GM18499 (cell line): ENCODE measurements around the gene RASSF7.
A peak's percentile ranks its signal among the peaks of the same experiment; 100 is the strongest.
"Not testable (repeated sequence)": the region's sequence is repeated elsewhere in the genome, so short reads cannot be mapped to it uniquely, and the experiment has no call there.

Source experiments
- ATAC-seq: cut with Tn5 transposase; IDR thresholded peaks from one replicate; pipeline ENCODE4 v1.9.1; 2021; ENCODE audit warnings: moderate number of reproducible peaks; ENCODE audit not compliant: insufficient read depth, unreplicated experiment

The RASSF7 gene

DNA sequence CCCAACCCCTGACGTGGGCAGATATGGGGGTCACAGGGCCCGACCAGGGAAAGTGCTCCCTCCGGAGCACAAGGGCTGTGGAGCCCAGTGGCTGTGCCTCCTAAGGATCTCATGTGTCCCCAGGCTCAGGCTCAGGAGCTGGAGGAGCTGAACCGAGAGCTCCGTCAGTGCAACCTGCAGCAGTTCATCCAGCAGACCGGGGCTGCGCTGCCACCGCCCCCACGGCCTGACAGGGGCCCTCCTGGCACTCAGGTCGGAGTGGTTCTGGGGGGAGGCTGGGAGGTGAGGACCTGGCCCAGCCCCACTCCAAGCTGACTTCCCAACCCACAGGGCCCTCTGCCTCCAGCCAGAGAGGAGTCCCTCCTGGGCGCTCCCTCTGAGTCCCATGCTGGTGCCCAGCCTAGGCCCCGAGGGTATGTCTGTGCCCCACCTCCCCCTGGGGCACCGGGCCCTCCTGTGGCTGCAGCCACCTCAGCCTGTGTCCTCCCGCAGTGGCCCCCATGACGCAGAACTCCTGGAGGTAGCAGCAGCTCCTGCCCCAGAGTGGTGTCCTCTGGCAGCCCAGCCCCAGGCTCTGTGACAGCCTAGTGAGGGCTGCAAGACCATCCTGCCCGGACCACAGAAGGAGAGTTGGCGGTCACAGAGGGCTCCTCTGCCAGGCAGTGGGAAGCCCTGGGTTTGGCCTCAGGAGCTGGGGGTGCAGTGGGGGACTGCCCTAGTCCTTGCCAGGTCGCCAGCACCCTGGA, 2.5 kb downstream of the RASSF7 start:
- ATAC-seq: no peak

DNA sequence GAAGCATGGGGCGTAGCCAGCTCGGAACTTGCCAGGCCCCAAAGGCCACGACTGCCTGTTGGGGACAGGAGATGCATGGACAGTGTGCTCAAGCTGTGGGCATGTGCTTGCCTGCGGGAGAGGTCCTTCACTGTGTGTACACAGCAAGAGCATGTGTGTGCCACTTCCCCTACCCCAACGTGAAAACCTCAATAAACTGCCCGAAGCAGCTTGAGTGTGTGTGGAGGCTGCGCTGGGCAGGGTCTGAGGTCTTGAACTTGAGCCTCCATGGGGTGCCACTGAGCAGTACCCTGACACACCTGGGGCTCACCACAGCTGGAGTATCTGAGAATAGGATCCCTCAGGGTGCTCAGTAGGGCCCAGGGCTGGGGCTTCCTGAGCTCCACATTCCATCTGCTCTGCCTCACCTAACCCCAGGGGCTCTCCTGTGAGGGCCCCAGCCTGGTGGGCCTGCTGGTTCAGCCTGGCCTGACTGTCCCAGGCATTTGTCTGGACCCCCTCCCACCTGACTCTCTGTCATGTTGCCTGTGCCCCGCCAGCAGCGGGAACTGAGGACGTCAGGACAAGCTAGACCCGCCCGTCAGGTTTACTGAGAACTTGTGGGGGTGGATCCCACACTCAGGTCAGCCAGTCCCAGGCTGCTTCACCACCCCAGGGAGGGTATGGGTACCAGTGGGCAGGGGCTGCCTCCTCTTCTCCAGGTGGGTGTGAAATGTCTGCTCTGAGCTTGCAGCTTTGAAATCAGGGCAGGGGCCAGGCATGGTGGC, 3.2 kb downstream of the RASSF7 start:
- no peak for ATAC-seq

GRCh38 chr11:565921-566509, 5.2 kb downstream of the RASSF7 start:
- ATAC-seq: no peak

- no peak for ATAC-seq
Observed at GRCh38 chr11:567011-567628, 6.3 kb downstream of the RASSF7 start.

GRCh38 chr11:567629-568292, 7.0 kb downstream of the RASSF7 start:
- ATAC-seq: no peak

GRCh38 chr11:568306-569157, 7.8 kb downstream of the RASSF7 start:
- ATAC-seq: peak; percentile 70

DNA sequence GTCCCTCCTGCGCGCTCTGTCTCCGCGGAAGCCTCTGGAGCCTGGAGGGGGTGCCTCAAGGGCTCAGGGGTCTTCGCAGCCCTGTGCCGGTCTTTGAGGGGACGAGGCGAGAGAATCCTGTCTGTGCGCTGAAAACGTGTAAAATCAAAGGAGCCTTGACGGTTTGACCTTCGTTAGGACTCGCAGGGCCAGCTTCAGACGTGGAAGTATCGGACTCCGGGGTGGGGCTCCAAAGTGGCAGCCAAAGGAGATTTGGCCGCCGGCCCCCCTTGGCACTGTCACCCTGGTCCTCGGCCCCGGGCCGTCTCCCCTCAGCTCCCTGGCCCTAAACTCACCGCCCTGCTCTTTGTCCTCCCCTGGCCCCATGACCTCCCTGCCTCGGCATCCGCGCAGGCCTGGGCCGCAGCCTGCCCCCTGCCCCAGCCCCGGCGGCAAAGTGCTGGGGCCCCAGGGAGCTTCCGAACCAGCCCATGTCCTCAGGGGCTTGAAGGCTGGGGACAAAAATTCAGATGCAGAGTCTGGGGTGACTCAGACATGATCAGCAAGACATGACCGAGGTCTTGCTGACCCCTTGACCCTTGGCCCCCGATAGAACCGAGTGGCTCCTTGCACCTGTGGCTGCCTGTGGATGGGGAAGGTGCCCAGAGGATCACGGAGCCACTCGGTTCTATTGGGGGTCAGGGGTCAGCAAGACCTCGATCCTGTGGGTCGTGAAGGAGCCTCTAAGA, 8.6 kb downstream of the RASSF7 start:
- no peak for ATAC-seq

- ATAC-seq: no peak
Observed at GRCh38 chr11:571802-572185, 11.0 kb downstream of the RASSF7 start.

GRCh38 chr11:573146-573759, 12.5 kb downstream of the RASSF7 start:
- ATAC-seq: no peak

GRCh38 chr11:574031-574570, 13.3 kb downstream of the RASSF7 start:
- not testable (repeated sequence) for ATAC-seq

DNA sequence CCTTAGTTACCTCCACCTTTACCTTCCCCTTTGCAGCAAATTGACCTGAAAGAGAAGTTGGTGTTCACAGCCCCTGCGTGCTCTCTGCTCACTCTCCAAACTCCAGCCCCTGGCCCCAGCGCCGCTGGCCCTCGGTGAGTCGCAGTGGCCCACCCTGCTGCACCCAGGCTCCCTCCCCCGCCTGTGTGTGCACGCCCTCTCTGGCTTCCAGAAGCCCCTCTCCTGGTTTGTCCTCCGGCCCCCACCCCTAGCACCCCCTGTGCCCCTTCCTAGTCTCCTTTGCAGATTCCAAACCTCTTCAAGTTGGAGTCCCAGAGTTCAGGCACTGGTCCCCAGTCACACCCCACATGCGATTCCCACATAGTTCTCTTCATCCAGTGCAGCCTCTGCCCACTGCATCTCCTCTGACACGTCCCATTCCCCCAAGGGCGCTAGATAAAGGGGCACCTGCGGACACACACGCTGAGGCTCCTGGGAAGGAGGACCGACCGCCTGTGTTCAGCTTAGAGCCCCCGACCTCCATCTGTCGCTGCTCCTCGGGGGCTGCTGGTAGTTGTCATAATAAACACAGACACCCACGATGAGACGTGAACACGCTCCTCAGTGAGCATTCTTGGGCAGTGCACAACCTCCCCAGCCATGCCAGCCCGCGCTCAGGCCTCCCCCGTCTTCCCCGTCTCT, 14.0 kb downstream of the RASSF7 start:
- no peak for ATAC-seq

- no peak for ATAC-seq
Observed at GRCh38 chr11:575313-575995, 14.7 kb downstream of the RASSF7 start.

DNA sequence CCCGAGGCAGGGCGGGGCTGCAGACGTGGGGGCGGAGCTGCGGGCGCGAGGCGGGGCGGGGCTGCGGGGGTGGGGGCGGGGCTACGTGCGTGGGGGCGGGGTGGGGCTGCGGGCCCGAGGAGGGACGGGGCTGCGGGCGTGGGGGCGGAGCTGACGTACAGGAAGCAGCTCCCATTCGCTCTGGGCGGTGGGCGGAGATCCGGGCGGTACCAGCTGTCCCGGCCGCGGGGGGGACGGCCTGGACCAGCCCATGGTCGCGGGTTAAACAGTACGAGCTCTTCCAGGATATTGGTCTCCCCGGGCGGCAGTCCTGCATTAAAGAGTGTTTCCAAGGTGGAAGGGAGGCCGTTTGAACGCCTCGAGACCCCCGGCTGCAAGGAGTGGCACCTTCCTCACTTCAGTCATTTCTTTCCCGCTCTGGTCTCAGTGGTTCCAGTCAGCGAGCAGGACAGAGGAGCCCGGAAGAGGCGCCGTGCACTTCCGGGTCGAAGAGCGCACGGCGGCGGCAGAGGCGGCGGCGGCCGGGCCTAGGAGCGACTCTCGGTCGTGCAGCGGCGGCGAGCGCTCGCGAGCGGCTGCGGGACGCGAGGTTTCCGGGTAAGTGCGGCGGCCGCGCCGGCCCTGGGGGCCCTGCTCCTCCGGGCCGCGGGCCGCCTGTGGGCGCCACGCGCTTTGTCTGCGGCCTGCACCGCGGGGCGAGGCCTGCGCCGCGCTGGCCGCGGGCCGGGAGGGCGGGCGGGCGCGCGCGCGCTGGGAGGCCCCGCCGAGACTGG, 15.4 kb downstream of the RASSF7 start, which contains the start of gene PHRF1:
TSS of gene PHRF1 (plus strand) at position 475 of the 773 bp plus-strand sequence. CDS start 5,043 bp downstream, outside the sequence.
- peak; percentile 61 for ATAC-seq

DNA sequence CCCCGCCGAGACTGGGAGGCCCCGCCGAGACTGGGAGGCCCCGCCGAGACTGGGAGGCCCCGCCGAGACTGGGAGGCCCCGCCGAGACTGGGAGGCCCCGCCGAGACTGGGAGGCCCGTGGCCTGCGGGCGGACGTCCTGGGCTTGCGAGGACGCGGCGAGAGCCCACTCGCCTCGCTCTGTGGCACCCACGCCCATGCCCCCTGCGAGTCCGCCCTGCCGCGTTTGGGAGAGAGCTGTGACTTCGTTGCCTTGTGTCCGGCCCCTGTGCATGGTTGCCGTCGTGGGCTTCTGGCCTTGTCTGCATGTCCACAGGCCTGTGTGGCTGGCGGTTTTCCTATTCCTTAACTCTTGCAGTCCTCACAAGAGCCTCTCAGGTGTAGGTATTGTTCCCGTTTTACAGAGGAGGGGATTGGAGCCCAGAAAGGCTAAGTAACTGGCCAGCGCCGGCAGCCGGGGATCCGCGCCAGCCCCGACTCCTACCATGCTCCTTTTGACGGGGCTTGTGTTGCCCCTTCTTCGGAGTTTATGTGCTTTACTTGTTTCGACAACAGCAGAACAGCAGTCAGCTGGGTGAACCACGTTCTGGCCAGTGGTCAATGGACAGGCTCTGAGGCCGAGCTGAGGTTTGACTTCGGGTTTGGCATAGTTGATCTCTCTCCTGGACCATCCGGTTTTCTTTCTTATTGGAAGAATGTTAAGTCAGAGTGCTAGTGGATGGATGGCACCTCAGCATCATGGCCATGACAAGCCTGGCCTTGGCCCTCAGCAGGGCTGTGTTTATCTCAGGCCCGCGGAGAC, 16.2 kb downstream of the RASSF7 start:
- no peak for ATAC-seq

DNA sequence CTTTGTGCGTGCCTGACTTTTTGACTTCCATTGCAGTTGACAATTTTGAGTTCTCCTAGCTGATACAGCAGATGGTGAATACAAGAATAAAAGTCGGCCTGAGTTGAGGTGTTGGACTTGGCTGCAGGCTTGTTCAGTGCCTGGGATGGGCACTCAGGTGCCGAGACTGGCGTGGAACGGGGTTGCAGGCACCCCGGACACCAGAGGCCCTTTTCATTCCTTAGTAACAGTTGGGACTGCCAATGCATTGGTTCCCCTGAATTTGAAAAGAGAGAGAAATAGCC, 16.8 kb downstream of the RASSF7 start:
- no peak for ATAC-seq
